ENCODE results near the gene RHOH. TPM values are rescaled to one million over a fixed set of nuclear protein-coding genes. Genes with fewer than 3 reads are reported as not detected.
"Not testable (repeated sequence)": the region's sequence is repeated elsewhere in the genome, so short reads cannot be mapped to it uniquely, and the experiment has no call there.

The RHOH gene
- total and polyA plus RNA-seq, 5 donors from 2014 or later: 360 to 645 (median 432) TPM

GRCh38 chr4:40283413-40283812 lies 86.6 kb downstream of the RHOH start:
- H3K27ac ChIP-seq (ENCODE audit: insufficient read depth, low read length, poor library complexity, severe bottlenecking): peak overlapping the region; percentile 91
- no peaks in the 10 kb centered on the region for H3K27me3 ChIP-seq (ENCODE audit: control insufficient read depth, insufficient read depth, low read length)
- no peak for DNase-seq
- peak overlapping the region; percentile 95 to 98 (median 98) for H3K27ac Mint-ChIP-seq
- no peaks in the 10 kb centered on the region for H3K27me3 Mint-ChIP-seq
- H3K4me1 Mint-ChIP-seq: peaks cover 24 to 78% (median 39%) of the 10 kb centered on the region in 4 donors
- peaks cover 9% of the 10 kb centered on the region for H3K36me3 Mint-ChIP-seq
- H3K4me3 ChIP-seq (ENCODE audit: low read depth, low read length): no peak overlapping the region
- peak overlapping the region; percentile 75 to 81 (median 80) for H3K4me3 Mint-ChIP-seq
- no peak for ATAC-seq (ENCODE audit: low read depth in 2 of 2)
- H3K36me3 ChIP-seq (ENCODE audit: control insufficient read depth, insufficient read depth, low read length): no peaks in the 10 kb centered on the region
- H3K9me3 Mint-ChIP-seq: peaks cover 0 to 4% (median 0%) of the 10 kb centered on the region in 7 donors
- H3K4me1 ChIP-seq (ENCODE audit: control insufficient read depth, insufficient read depth, low read length, poor library complexity, severe bottlenecking): peaks cover 29% of the 10 kb centered on the region
- no peaks in the 10 kb centered on the region for H3K9me3 ChIP-seq (ENCODE audit: control insufficient read depth in 2 of 2, low read length in 2 of 2)

- peaks cover 29% of the 10 kb centered on the region for H3K4me1 ChIP-seq (ENCODE audit: control insufficient read depth, insufficient read depth, low read length, poor library complexity, severe bottlenecking)
- no peaks in the 10 kb centered on the region for H3K9me3 ChIP-seq (ENCODE audit: control insufficient read depth in 2 of 2, low read length in 2 of 2)
- H3K27ac ChIP-seq (ENCODE audit: insufficient read depth, low read length, poor library complexity, severe bottlenecking): peak overlapping the region; percentile 91
- Mint-ChIP-seq H3K36me3 (peaks cover 9% of the 10 kb centered on the region), H3K27ac (peak overlapping the region; percentile 95 to 98 (median 98)), H3K9me3 (peaks cover 0 to 4% (median 0%) of the 10 kb centered on the region in 7 donors), H3K4me3 (peak overlapping the region; percentile 75 to 81 (median 80)), H3K27me3 (no peaks in the 10 kb centered on the region), H3K4me1 (peaks cover 26 to 83% (median 41%) of the 10 kb centered on the region in 4 donors)
- no peaks in the 10 kb centered on the region for H3K27me3 ChIP-seq (ENCODE audit: control insufficient read depth, insufficient read depth, low read length)
- ATAC-seq (ENCODE audit: low read depth in 2 of 2) (peak; percentile 99), DNase-seq (peak; percentile 76 to 93 (median 84))
- H3K36me3 ChIP-seq (ENCODE audit: control insufficient read depth, insufficient read depth, low read length): no peaks in the 10 kb centered on the region
- peak overlapping the region; percentile 51 for H3K4me3 ChIP-seq (ENCODE audit: low read depth, low read length)
These were observed 87.1 kb downstream of the RHOH start for GRCh38 chr4:40283968-40284367.

GRCh38 chr4:40285692-40286091 lies 88.9 kb downstream of the RHOH start:
- Mint-ChIP-seq H3K9me3 (peaks cover 0 to 4% (median 0%) of the 10 kb centered on the region in 7 donors), H3K27me3 (no peaks in the 10 kb centered on the region), H3K4me3 (peak overlapping the region in 1 of 4 donors; percentile 26), H3K27ac (peak overlapping the region; percentile 74 to 93 (median 86)), H3K36me3 (peaks cover 9% of the 10 kb centered on the region), H3K4me1 (peaks cover 39 to 94% (median 53%) of the 10 kb centered on the region in 4 donors)
- Histone ChIP-seq H3K36me3 (ENCODE audit: control insufficient read depth, insufficient read depth, low read length) (no peaks in the 10 kb centered on the region), H3K27me3 (ENCODE audit: control insufficient read depth, insufficient read depth, low read length) (no peaks in the 10 kb centered on the region), H3K27ac (ENCODE audit: insufficient read depth, low read length, poor library complexity, severe bottlenecking) (peak overlapping the region; percentile 27), H3K9me3 (ENCODE audit: control insufficient read depth in 2 of 2, low read length in 2 of 2) (no peaks in the 10 kb centered on the region), H3K4me3 (ENCODE audit: low read depth, low read length) (no peak overlapping the region), H3K4me1 (ENCODE audit: control insufficient read depth, insufficient read depth, low read length, poor library complexity, severe bottlenecking) (peaks cover 42% of the 10 kb centered on the region)
- ATAC-seq (ENCODE audit: low read depth in 2 of 2) (no peak), DNase-seq (no peak)

- Mint-ChIP-seq H3K27me3 (no peaks in the 10 kb centered on the region), H3K9me3 (peaks cover 0 to 3% (median 0%) of the 10 kb centered on the region in 7 donors), H3K4me3 (peak overlapping the region in 3 of 4 donors; percentile 13 to 39 (median 27)), H3K36me3 (peaks cover 4% of the 10 kb centered on the region), H3K4me1 (peaks cover 47 to 86% (median 59%) of the 10 kb centered on the region in 4 donors), H3K27ac (peak overlapping the region; percentile 93 to 97 (median 97))
- DNase-seq: no peak
- H3K9me3 ChIP-seq (ENCODE audit: control insufficient read depth in 2 of 2, low read length in 2 of 2): no peaks in the 10 kb centered on the region
- H3K4me1 ChIP-seq (ENCODE audit: control insufficient read depth, insufficient read depth, low read length, poor library complexity, severe bottlenecking): peaks cover 32% of the 10 kb centered on the region
- no peaks in the 10 kb centered on the region for H3K36me3 ChIP-seq (ENCODE audit: control insufficient read depth, insufficient read depth, low read length)
- no peak overlapping the region for H3K4me3 ChIP-seq (ENCODE audit: low read depth, low read length)
- no peak for ATAC-seq (ENCODE audit: low read depth in 2 of 2)
- no peaks in the 10 kb centered on the region for H3K27me3 ChIP-seq (ENCODE audit: control insufficient read depth, insufficient read depth, low read length)
- H3K27ac ChIP-seq (ENCODE audit: insufficient read depth, low read length, poor library complexity, severe bottlenecking): peak overlapping the region; percentile 68
These were observed 91.7 kb downstream of the RHOH start for GRCh38 chr4:40288566-40288965.

- Histone ChIP-seq H3K27ac (ENCODE audit: insufficient read depth, low read length, poor library complexity, severe bottlenecking) (peak overlapping the region; percentile 68), H3K9me3 (ENCODE audit: control insufficient read depth in 2 of 2, low read length in 2 of 2) (no peaks in the 10 kb centered on the region), H3K4me1 (ENCODE audit: control insufficient read depth, insufficient read depth, low read length, poor library complexity, severe bottlenecking) (peaks cover 23% of the 10 kb centered on the region), H3K36me3 (ENCODE audit: control insufficient read depth, insufficient read depth, low read length) (no peaks in the 10 kb centered on the region), H3K27me3 (ENCODE audit: control insufficient read depth, insufficient read depth, low read length) (no peaks in the 10 kb centered on the region), H3K4me3 (ENCODE audit: low read depth, low read length) (peak overlapping the region; percentile 64)
- H3K36me3 Mint-ChIP-seq: peaks cover 2% of the 10 kb centered on the region
- H3K4me3 Mint-ChIP-seq: peak overlapping the region in 3 of 4 donors; percentile 72 to 84 (median 76)
- peak overlapping the region; percentile 93 to 97 (median 97) for H3K27ac Mint-ChIP-seq
- DNase-seq (peak in 1 of 3 donors; percentile 62), ATAC-seq (ENCODE audit: low read depth in 2 of 2) (peak; percentile 71 to 74)
- H3K9me3 Mint-ChIP-seq: peaks cover 0 to 3% (median 0%) of the 10 kb centered on the region in 7 donors
- no peaks in the 10 kb centered on the region for H3K27me3 Mint-ChIP-seq
- H3K4me1 Mint-ChIP-seq: peaks cover 38 to 76% (median 50%) of the 10 kb centered on the region in 4 donors
These were observed 92.7 kb downstream of the RHOH start for GRCh38 chr4:40289366-40290188.

- Histone ChIP-seq H3K27ac (ENCODE audit: insufficient read depth, low read length, poor library complexity, severe bottlenecking) (peak overlapping the region; percentile 68), H3K4me3 (ENCODE audit: low read depth, low read length) (peak overlapping the region; percentile 64), H3K4me1 (ENCODE audit: control insufficient read depth, insufficient read depth, low read length, poor library complexity, severe bottlenecking) (peaks cover 20% of the 10 kb centered on the region)
- H3K4me1 Mint-ChIP-seq: peaks cover 36 to 69% (median 47%) of the 10 kb centered on the region in 4 donors
- H3K9me3 ChIP-seq (ENCODE audit: control insufficient read depth in 2 of 2, low read length in 2 of 2); H3K36me3 ChIP-seq (ENCODE audit: control insufficient read depth, insufficient read depth, low read length); H3K36me3 Mint-ChIP-seq; H3K27me3 ChIP-seq (ENCODE audit: control insufficient read depth, insufficient read depth, low read length); DNase-seq; H3K9me3 Mint-ChIP-seq; H3K27me3 Mint-ChIP-seq; ATAC-seq (ENCODE audit: low read depth in 2 of 2): not testable (repeated sequence)
- H3K27ac Mint-ChIP-seq: peak overlapping the region; percentile 93 to 97 (median 97)
- peak overlapping the region in 3 of 4 donors; percentile 2 to 84 (median 72) for H3K4me3 Mint-ChIP-seq
These were observed 93.9 kb downstream of the RHOH start for GRCh38 chr4:40290611-40291186.

- H3K4me1 ChIP-seq (ENCODE audit: control insufficient read depth, insufficient read depth, low read length, poor library complexity, severe bottlenecking): peaks cover 25% of the 10 kb centered on the region
- H3K4me1 Mint-ChIP-seq: peaks cover 30 to 66% (median 48%) of the 10 kb centered on the region in 4 donors
- H3K4me3 ChIP-seq (ENCODE audit: low read depth, low read length): no peak overlapping the region
- ATAC-seq (ENCODE audit: low read depth in 2 of 2): no peak
- no peak for DNase-seq
- peaks cover 0 to 3% (median 0%) of the 10 kb centered on the region in 7 donors for H3K9me3 Mint-ChIP-seq
- no peaks in the 10 kb centered on the region for H3K36me3 ChIP-seq (ENCODE audit: control insufficient read depth, insufficient read depth, low read length)
- no peaks in the 10 kb centered on the region for H3K27me3 Mint-ChIP-seq
- peaks cover 0 to 5% of the 10 kb centered on the region in 2 experiments for H3K9me3 ChIP-seq (ENCODE audit: control insufficient read depth in 2 of 2, low read length in 2 of 2)
- no peaks in the 10 kb centered on the region for H3K36me3 Mint-ChIP-seq
- no peak overlapping the region for H3K27ac ChIP-seq (ENCODE audit: insufficient read depth, low read length, poor library complexity, severe bottlenecking)
- H3K27me3 ChIP-seq (ENCODE audit: control insufficient read depth, insufficient read depth, low read length): no peaks in the 10 kb centered on the region
- peak overlapping the region; percentile 21 to 61 (median 49) for H3K27ac Mint-ChIP-seq
- peak overlapping the region in 2 of 4 donors; percentile 71 to 72 for H3K4me3 Mint-ChIP-seq
These were observed 95.5 kb downstream of the RHOH start for GRCh38 chr4:40292313-40292759.

Data from CD4-positive, CD25-positive, alpha-beta regulatory T cell (primary cell).